H9 (cell line): ENCODE measurements around the gene BRI3. TPM values are rescaled to one million over a fixed set of nuclear protein-coding genes. Genes with fewer than 3 reads are reported as not detected.

Experiments
- DNase-seq: peaks from one replicate; pipeline ENCODE4 v3.0.0-alpha.2; 2017
- H2AFZ ChIP-seq: one replicate; pipeline ENCODE4 v1.6.1; 2013; ENCODE audit warnings: mild to moderate bottlenecking, low read length, control low read depth, moderate library complexity
- H2AK5ac ChIP-seq: 2 replicates; pipeline ENCODE4 v1.6.1; 2013; ENCODE audit warnings: low read length, control low read depth, mixed read lengths; ENCODE audit not compliant: insufficient read length
- H2BK120ac ChIP-seq: one replicate; pipeline ENCODE4 v1.6.1; 2013; ENCODE audit warnings: low read depth, mild to moderate bottlenecking, low read length, control low read depth, inconsistent platforms; ENCODE audit not compliant: poor library complexity, severe bottlenecking
- H2BK12ac ChIP-seq: 2 replicates; pipeline ENCODE4 v1.6.1; 2013; ENCODE audit warnings: low read length, control low read depth, mixed read lengths, low read depth; ENCODE audit not compliant: insufficient read length
- H2BK15ac ChIP-seq: 2 replicates; pipeline ENCODE4 v1.6.1; 2013; ENCODE audit warnings: low read depth, low read length, control low read depth
- H2BK20ac ChIP-seq: one replicate; pipeline ENCODE4 v1.6.1; 2013; ENCODE audit warnings: low read depth, mild to moderate bottlenecking, low read length, control low read depth, inconsistent platforms; ENCODE audit not compliant: poor library complexity, severe bottlenecking
- H2BK5ac ChIP-seq: 2 replicates; pipeline ENCODE4 v1.6.1; 2013; ENCODE audit warnings: low read length, control low read depth, mixed read lengths; ENCODE audit not compliant: insufficient read length
- H3K14ac ChIP-seq: 2 replicates; pipeline ENCODE4 v1.6.1; 2013; ENCODE audit warnings: low read length, control low read depth; ENCODE audit not compliant: insufficient read depth
- H3K18ac ChIP-seq: 2 replicates; pipeline ENCODE4 v1.6.1; 2013; ENCODE audit warnings: low read depth, mild to moderate bottlenecking, mixed read lengths, low read length, control low read depth; ENCODE audit not compliant: insufficient read length
- H3K23ac ChIP-seq: 2 replicates; pipeline ENCODE4 v1.6.1; 2013; ENCODE audit warnings: low read length, control low read depth, mixed read lengths, low read depth; ENCODE audit not compliant: insufficient read length
- H3K23me2 ChIP-seq: 2 replicates; pipeline ENCODE4 v1.6.1; 2013; ENCODE audit warnings: low read depth, mild to moderate bottlenecking, mixed read lengths, low read length, control low read depth; ENCODE audit not compliant: insufficient read length, poor library complexity, severe bottlenecking
- H3K27ac ChIP-seq: 2 replicates; pipeline ENCODE4 v1.5.1; 2013; ENCODE audit warnings: low read length, control low read depth, mixed read lengths, low read depth; ENCODE audit not compliant: insufficient read length
- H3K27me3 ChIP-seq: 2 replicates; pipeline ENCODE4 v1.6.1; 2013; ENCODE audit warnings: low read length, control low read depth, inconsistent platforms; ENCODE audit not compliant: insufficient read depth
- H3K4ac ChIP-seq: 2 replicates; pipeline ENCODE4 v1.6.1; 2013; ENCODE audit warnings: low read depth, mild to moderate bottlenecking, control low read depth, inconsistent platforms, low read length, moderate library complexity
- H3K4me1 ChIP-seq: 2 replicates; pipeline ENCODE4 v1.6.1; 2013; ENCODE audit warnings: low read length, control low read depth, inconsistent platforms; ENCODE audit not compliant: insufficient read depth
- H3K4me2 ChIP-seq: 2 replicates; pipeline ENCODE4 v1.6.1; 2013; ENCODE audit warnings: low read length, control low read depth, mixed read lengths; ENCODE audit not compliant: insufficient read length, insufficient read depth
- H3K56ac ChIP-seq: 2 replicates; pipeline ENCODE4 v1.6.1; 2013; ENCODE audit warnings: low read depth, mild to moderate bottlenecking, mixed read lengths, low read length, control low read depth; ENCODE audit not compliant: insufficient read length
- H3K79me1 ChIP-seq: 2 replicates; pipeline ENCODE4 v1.6.1; 2013; ENCODE audit warnings: low read depth, mild to moderate bottlenecking, moderate library complexity, low read length, control low read depth, inconsistent platforms; ENCODE audit not compliant: insufficient read depth, poor library complexity, severe bottlenecking
- H3K79me2 ChIP-seq: 2 replicates; pipeline ENCODE4 v1.6.1; 2013; ENCODE audit warnings: low read length, control low read depth, inconsistent platforms; ENCODE audit not compliant: insufficient read depth
- H3K9ac ChIP-seq: 2 replicates; pipeline ENCODE4 v1.6.1; 2013; ENCODE audit warnings: low read length, control low read depth, mixed read lengths; ENCODE audit not compliant: insufficient read length; ENCODE audit errors: extremely low read depth
- H3K9me3 ChIP-seq: one replicate; pipeline ENCODE4 v1.6.1; 2013; ENCODE audit warnings: low read depth, low read length, inconsistent platforms; ENCODE audit not compliant: control insufficient read depth
- H3T11ph ChIP-seq: one replicate; pipeline ENCODE4 v1.6.1; 2013; ENCODE audit warnings: mild to moderate bottlenecking, low read length, control low read depth, inconsistent platforms
- H4K20me1 ChIP-seq: one replicate; pipeline ENCODE4 v1.6.1; 2013; ENCODE audit not compliant: control insufficient read depth, insufficient read length, insufficient read depth
- H4K5ac ChIP-seq: 2 replicates; pipeline ENCODE4 v1.6.1; 2013; ENCODE audit warnings: low read depth, mild to moderate bottlenecking, mixed read lengths, low read length, control low read depth; ENCODE audit not compliant: insufficient read length
- H4K8ac ChIP-seq: replicated peaks from 2 replicates; pipeline ENCODE4 v1.6.1; 2013; ENCODE audit warnings: low read length, control low read depth, mixed read lengths, low read depth; ENCODE audit not compliant: insufficient read length
- H4K91ac ChIP-seq: 2 replicates; pipeline ENCODE4 v1.6.1; 2013; ENCODE audit warnings: low read depth, mild to moderate bottlenecking, moderate library complexity, mixed read lengths, low read length, control low read depth; ENCODE audit not compliant: insufficient read length
- H3K27ac Mint-ChIP-seq, 3 experiments: 2 replicates in 2 of 3; 3 replicates in 1 of 3; pipeline ENCODE4 v1.8.0; 2020 to 2021; ENCODE audit warnings: mixed read lengths in 3 of 3, mild to moderate bottlenecking in 1 of 3, moderate library complexity in 1 of 3
- H3K27me3 Mint-ChIP-seq: 2 replicates; pipeline ENCODE4 v1.8.0; 2021; ENCODE audit warnings: low read depth, mild to moderate bottlenecking, moderate library complexity, mixed read lengths
- H3K36me3 Mint-ChIP-seq, 3 experiments: 2 replicates in 2 of 3; 3 replicates in 1 of 3; pipeline ENCODE4 v1.8.0; 2020 to 2021; ENCODE audit warnings: low read depth in 3 of 3, mixed read lengths in 3 of 3; ENCODE audit not compliant: insufficient read depth in 1 of 3
- H3K4me1 Mint-ChIP-seq, 2 experiments: 2 replicates each; pipeline ENCODE4 v1.8.0; 2020; ENCODE audit warnings: mixed read lengths in 2 of 2
- H3K4me3 Mint-ChIP-seq, 2 experiments: 2 replicates in 1 of 2; 3 replicates in 1 of 2; pipeline ENCODE4 v1.8.0; 2020 to 2021; ENCODE audit warnings: mild to moderate bottlenecking in 2 of 2, mixed read lengths in 2 of 2, moderate library complexity in 1 of 2
- H3K9me3 Mint-ChIP-seq, 2 experiments: 2 replicates in 1 of 2; 3 replicates in 1 of 2; pipeline ENCODE4 v1.8.0; 2020; ENCODE audit warnings: mild to moderate bottlenecking in 2 of 2, mixed read lengths in 2 of 2, moderate library complexity in 1 of 2
- CTCF ChIP-seq: fragments of 200-600 bp; sonication (generic); conservative IDR thresholded peaks from 3 replicates; pipeline ENCODE4 v1.8.0; 2021; ENCODE audit warnings: antibody characterized with exemption, mild to moderate bottlenecking
- WGBS: extraction: QIAGEN DNeasy Blood & Tissue Kit; methylation state at CpG from one replicate; pipeline ENCODE4 v1.1.7; 2013; ENCODE audit warnings: missing lambda C conversion rate, low lambda C conversion rate, mixed read lengths; ENCODE audit not compliant: insufficient read length; ENCODE audit errors: extremely low coverage; 5-methylcytosine and 5-hydroxymethylcytosine counted together
- total RNA-seq: library from RNA; stranded (reverse); gene quantifications from 2 replicates; pipeline ENCODE4 v1.2.1, GENCODE V29; 2021

BRI3 gene
- total RNA-seq, 1 experiment from 2014 or later, result 102 TPM

DNA sequence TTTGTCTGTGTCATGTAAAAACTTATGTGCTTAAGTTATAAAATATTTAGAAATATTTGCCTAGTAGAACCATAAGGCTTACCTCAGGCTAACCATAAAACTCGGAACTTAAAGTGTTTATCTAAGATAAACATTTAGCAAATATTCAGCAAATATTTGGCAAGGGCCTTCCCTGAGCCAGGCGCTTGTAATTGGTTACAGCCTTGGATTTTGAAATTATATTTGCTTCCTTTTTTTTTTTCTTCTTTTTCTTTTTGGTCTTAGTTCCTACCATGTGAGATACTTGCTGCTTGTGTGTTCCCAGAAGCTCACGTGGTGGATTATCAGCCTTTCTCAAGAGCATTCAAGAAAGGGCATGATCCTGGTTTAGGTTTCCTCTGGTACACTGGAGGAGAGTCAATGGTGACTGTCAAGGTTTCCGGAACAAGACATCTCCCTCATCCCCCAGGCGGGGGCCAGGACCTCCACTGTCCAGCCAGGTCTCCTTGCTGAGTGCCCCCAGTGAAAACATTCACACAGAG is 5.2 kb upstream of the BRI3 start:
- Histone ChIP-seq H3K27me3 (no peaks in the 10 kb centered on the region), H3K14ac (no peak overlapping the region), H2BK5ac (no peak overlapping the region), H3K18ac (no peak overlapping the region), H2AFZ (no peak overlapping the region), H3K9me3 (no peaks in the 10 kb centered on the region), H3K27ac (no peak overlapping the region), H2AK5ac (no peak overlapping the region), H3K23me2 (peaks cover 5% of the 10 kb centered on the region), H2BK15ac (no peak overlapping the region), H3K79me2 (no peaks in the 10 kb centered on the region), H3K4me2 (no peak overlapping the region), H2BK12ac (no peak overlapping the region), H4K8ac (no peak overlapping the region), H4K20me1 (no peaks in the 10 kb centered on the region), H2BK20ac (no peak overlapping the region), H3T11ph (no peak overlapping the region), H4K5ac (no peak overlapping the region), H3K23ac (no peak overlapping the region), H3K4ac (no peak overlapping the region), H2BK120ac (no peak overlapping the region), H3K9ac (no peak overlapping the region), H3K79me1 (no peaks in the 10 kb centered on the region), H3K4me1 (no peaks in the 10 kb centered on the region), H3K56ac (no peak overlapping the region), H4K91ac (no peak overlapping the region)
- H3K27me3 Mint-ChIP-seq, result peaks cover 2% of the 10 kb centered on the region
- H3K4me3 Mint-ChIP-seq, result no peak overlapping the region
- H3K9me3 Mint-ChIP-seq, result no peaks in the 10 kb centered on the region
- WGBS, result no CpG with 5 or more reads among the region's 5 CpGs
- peaks cover 9% of the 10 kb centered on the region in 2 experiments for H3K4me1 Mint-ChIP-seq
- no peak overlapping the region for H3K27ac Mint-ChIP-seq
- H3K36me3 Mint-ChIP-seq, result no peaks in the 10 kb centered on the region
- no peak for TF ChIP-seq CTCF
- no peak for DNase-seq
